ENCODE data around the gene RPS6KA2. TPM values are rescaled to one million over a fixed set of nuclear protein-coding genes. Genes with fewer than 3 reads are reported as not detected.

The RPS6KA2 gene
- total RNA-seq, 1 experiment from 2014 or later = 4.1 TPM

- DNase-seq (ENCODE audit: low read depth, low spot score) = no peak
- no TSS peak for BruUV-seq (replicated peaks)
- POLR2A ChIA-PET = no interaction called here
- Histone ChIP-seq H3K27ac (ENCODE audit: low read length) (no peak overlapping the region), H3K36me3 (ENCODE audit: control insufficient read depth, insufficient read depth, low read length) (no peaks in the 10 kb centered on the region), H3K27me3 (ENCODE audit: control insufficient read depth, insufficient read depth, low read length) (no peaks in the 10 kb centered on the region), H3K4me1 (ENCODE audit: control insufficient read depth, insufficient read depth, low read length) (no peaks in the 10 kb centered on the region), H3K9me3 (ENCODE audit: control insufficient read depth, insufficient read depth, low read depth, low read length) (no peaks in the 10 kb centered on the region), H3K4me3 (ENCODE audit: low read depth in 2 of 2, low read length in 2 of 2) (no peak overlapping the region)
- TF ChIP-seq CTCF (IDR thresholded peaks at IDR 0.05) (no peak), TCF7L2 (IDR thresholded peaks at IDR 0.05; ENCODE audit: low read depth, low read length) (no peak), SIN3A (IDR thresholded peaks at IDR 0.05; ENCODE audit: borderline replicate concordance, insufficient read depth, low read depth, low read length) (no peak), POLR2AphosphoS5 (IDR thresholded peaks at IDR 0.05; ENCODE audit: low read depth, low read length) (no peak), REST (IDR thresholded peaks at IDR 0.05; ENCODE audit: insufficient read depth in 1 of 2, low read depth in 2 of 2, low read length in 1 of 2) (no peak)
- CTCF ChIA-PET = interaction anchor here (0.6 kb wide), 1 partner anchor 54 kb away, joined by 3 read pairs; no protein-coding TSS in a partner anchor
- ATAC-seq = no peak
- intact Hi-C loops (cut with micrococcal nuclease; ENCODE audit: unreplicated experiment) = no loop called here
- in situ Hi-C loops (cut with HindIII; ENCODE audit: low pct_unique_long_range_greater_than_20kb, low sequenced_read_pairs) = no loop called here
These were observed 137.5 kb downstream of the RPS6KA2 start for GRCh38 chr6:166489301-166490155.

- Histone ChIP-seq H3K4me1 (ENCODE audit: control insufficient read depth, insufficient read depth, low read length) (no peaks in the 10 kb centered on the region), H3K4me3 (ENCODE audit: low read depth in 2 of 2, low read length in 2 of 2) (no peak overlapping the region), H3K36me3 (ENCODE audit: control insufficient read depth, insufficient read depth, low read length) (no peaks in the 10 kb centered on the region), H3K27ac (ENCODE audit: low read length) (no peak overlapping the region), H3K27me3 (ENCODE audit: control insufficient read depth, insufficient read depth, low read length) (no peaks in the 10 kb centered on the region), H3K9me3 (ENCODE audit: control insufficient read depth, insufficient read depth, low read depth, low read length) (no peaks in the 10 kb centered on the region)
- CTCF ChIA-PET = interaction anchor here (0.5 to 0.6 kb wide), 2 partner anchors 54 to 233 kb away, joined by 3 to 6 read pairs; no protein-coding TSS in a partner anchor
- POLR2A ChIA-PET = no interaction called here
- in situ Hi-C loops (cut with HindIII; ENCODE audit: low pct_unique_long_range_greater_than_20kb, low sequenced_read_pairs) (no loop called here), intact Hi-C loops (cut with micrococcal nuclease; ENCODE audit: unreplicated experiment) (no loop called here)
- ATAC-seq = no peak
- TF ChIP-seq POLR2AphosphoS5 (IDR thresholded peaks at IDR 0.05; ENCODE audit: low read depth, low read length) (no peak), REST (IDR thresholded peaks at IDR 0.05; ENCODE audit: insufficient read depth in 1 of 2, low read depth in 2 of 2, low read length in 1 of 2) (no peak), TCF7L2 (IDR thresholded peaks at IDR 0.05; ENCODE audit: low read depth, low read length) (no peak), CTCF (IDR thresholded peaks at IDR 0.05) (no peak), SIN3A (IDR thresholded peaks at IDR 0.05; ENCODE audit: borderline replicate concordance, insufficient read depth, low read depth, low read length) (no peak)
- BruUV-seq (replicated peaks) = no TSS peak
- DNase-seq (ENCODE audit: low read depth, low spot score) = no peak
These were observed 138.3 kb downstream of the RPS6KA2 start for GRCh38 chr6:166488701-166489100.

All from Panc1 (cell line).